Bronchial epithelial cell (primary cell): ENCODE data around the gene KRTAP20-4. TPM values are rescaled to one million over a fixed set of nuclear protein-coding genes. Genes with fewer than 3 reads are reported as not detected.

Experiments
- DNase-seq: peaks from one replicate; pipeline ENCODE4 v3.0.0-alpha.2; 2010; ENCODE audit warnings: low read depth
- FAIRE-seq: peaks from 2 replicates; lab custom pipeline; 2011; peaks lifted over from hg19 to GRCh38; lab: Jason Lieb, UNC
- H3K27me3 ChIP-seq: 2 replicates; pipeline ENCODE4 v1.5.1; 2011; ENCODE audit warnings: low read length; ENCODE audit not compliant: control insufficient read depth, insufficient read depth
- H3K36me3 ChIP-seq: 2 replicates; pipeline ENCODE4 v1.5.1; 2011; ENCODE audit warnings: low read length; ENCODE audit not compliant: control insufficient read depth, insufficient read depth
- H3K4me3 ChIP-seq: 2 replicates; pipeline ENCODE4 v1.5.1; 2011; ENCODE audit warnings: mild to moderate bottlenecking, low read depth, low read length, control low read depth
- total RNA-seq: library from RNA; depleted of rRNA; stranded (reverse); fragments of >200 nt; gene quantifications from 2 replicates; pipeline ENCODE4 v1.2.1, GENCODE V29; 2014
- TF ChIP-seq, protein P1 (sequence below): IDR thresholded peaks from 2 replicates; pipeline ENCODE4 v1.5.1; 2011; ENCODE audit warnings: mild to moderate bottlenecking, moderate library complexity, low read length, control low read depth, inconsistent platforms; ENCODE audit not compliant: insufficient read depth, severe bottlenecking

Gene KRTAP20-4
- total RNA-seq, 1 donor from 2014 or later = not detected

GRCh38 chr21:30615199-30615598 is 5.2 kb upstream of the KRTAP20-4 start:
- no peaks in the 10 kb centered on the region for H3K27me3 ChIP-seq
- no peaks in the 10 kb centered on the region for H3K36me3 ChIP-seq
- no peak overlapping the region for H3K4me3 ChIP-seq
- FAIRE-seq (no peak), DNase-seq (no peak)
- TF ChIP-seq, protein P1, sequence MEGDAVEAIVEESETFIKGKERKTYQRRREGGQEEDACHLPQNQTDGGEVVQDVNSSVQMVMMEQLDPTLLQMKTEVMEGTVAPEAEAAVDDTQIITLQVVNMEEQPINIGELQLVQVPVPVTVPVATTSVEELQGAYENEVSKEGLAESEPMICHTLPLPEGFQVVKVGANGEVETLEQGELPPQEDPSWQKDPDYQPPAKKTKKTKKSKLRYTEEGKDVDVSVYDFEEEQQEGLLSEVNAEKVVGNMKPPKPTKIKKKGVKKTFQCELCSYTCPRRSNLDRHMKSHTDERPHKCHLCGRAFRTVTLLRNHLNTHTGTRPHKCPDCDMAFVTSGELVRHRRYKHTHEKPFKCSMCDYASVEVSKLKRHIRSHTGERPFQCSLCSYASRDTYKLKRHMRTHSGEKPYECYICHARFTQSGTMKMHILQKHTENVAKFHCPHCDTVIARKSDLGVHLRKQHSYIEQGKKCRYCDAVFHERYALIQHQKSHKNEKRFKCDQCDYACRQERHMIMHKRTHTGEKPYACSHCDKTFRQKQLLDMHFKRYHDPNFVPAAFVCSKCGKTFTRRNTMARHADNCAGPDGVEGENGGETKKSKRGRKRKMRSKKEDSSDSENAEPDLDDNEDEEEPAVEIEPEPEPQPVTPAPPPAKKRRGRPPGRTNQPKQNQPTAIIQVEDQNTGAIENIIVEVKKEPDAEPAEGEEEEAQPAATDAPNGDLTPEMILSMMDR = no peak

DNA sequence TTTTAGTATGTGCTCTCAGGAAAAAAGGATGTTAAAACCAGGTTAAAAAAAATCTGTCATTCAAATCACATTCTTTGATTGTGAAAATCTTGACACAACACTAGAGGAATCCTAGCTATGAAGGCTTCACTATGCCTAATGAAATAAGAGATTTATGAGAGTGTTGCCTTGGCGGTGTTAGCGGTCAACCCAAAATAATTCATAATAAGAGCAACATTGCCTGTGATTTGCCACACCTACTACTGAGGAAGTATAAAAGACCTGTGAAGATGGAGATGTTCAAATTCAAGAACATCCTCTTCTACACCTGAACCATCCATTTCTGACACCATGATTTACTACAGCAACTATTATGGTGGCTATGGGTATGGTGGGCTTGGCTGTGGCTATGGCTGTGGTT is 4.3 kb upstream of the KRTAP20-4 start, which contains the start of gene KRTAP20-1:
TSS of gene KRTAP20-1 (plus strand) at position 301 of the 400 bp plus-strand sequence. CDS start at position 331, 30 bp downstream.
- DNase-seq (no peak), FAIRE-seq (no peak)
- TF ChIP-seq, protein P1 = no peak
- Histone ChIP-seq H3K36me3 (no peaks in the 10 kb centered on the region), H3K4me3 (no peak within 1 kb of the TSS), H3K27me3 (no peaks in the 10 kb centered on the region)

- TF ChIP-seq, protein P1 = no peak
- FAIRE-seq (no peak), DNase-seq (no peak)
- H3K4me3 ChIP-seq = no peak overlapping the region
- H3K27me3 ChIP-seq = no peaks in the 10 kb centered on the region
- H3K36me3 ChIP-seq = no peaks in the 10 kb centered on the region
These were observed 347 bp upstream of the KRTAP20-4 start for GRCh38 chr21:30620080-30620479.

- no peak for FAIRE-seq
- DNase-seq = no peak
- Histone ChIP-seq H3K36me3 (no peaks in the 10 kb centered on the region), H3K4me3 (no peak overlapping the region), H3K27me3 (no peaks in the 10 kb centered on the region)
- TF ChIP-seq, protein P1 = no peak
These were observed 2.9 kb downstream of the KRTAP20-4 start for GRCh38 chr21:30623362-30623761.

DNA sequence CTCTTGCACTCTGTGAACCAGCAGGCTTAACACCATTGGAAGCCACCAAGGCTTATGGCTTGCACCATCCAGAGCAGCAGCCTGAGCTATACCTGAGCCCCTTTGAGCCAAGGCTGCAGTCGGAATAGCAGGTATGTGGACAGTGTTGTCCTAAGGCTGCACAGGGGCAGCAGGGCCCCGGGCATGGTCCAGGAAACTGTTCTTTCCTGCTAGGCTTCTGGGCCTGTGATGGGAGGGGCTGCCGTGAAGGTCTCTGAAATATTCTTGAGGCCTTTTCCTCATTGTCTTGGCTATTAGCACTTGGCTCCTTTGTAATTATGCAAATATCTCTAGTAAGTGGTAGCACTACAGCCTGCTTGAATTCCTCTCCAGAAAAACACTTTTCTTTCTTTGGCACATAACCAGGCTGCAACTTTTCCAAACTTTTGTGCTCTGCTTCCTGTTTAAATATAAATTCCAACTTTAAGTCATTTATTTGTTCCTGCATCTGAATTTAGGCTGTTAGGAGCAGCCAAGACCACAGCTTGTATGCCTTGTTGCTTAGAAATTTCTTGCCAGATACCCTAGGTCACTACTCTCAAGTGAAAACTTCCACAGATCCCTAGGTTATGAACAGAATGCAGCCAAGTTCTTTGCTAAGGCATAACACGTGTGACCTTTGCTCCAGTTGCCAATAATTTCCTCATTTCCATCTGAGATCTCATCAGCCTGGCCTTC is 5.2 kb downstream of the KRTAP20-4 start:
- DNase-seq = no peak
- Histone ChIP-seq H3K36me3 (no peaks in the 10 kb centered on the region), H3K4me3 (no peak overlapping the region), H3K27me3 (no peaks in the 10 kb centered on the region)
- TF ChIP-seq, protein P1 = no peak
- FAIRE-seq = no peak
